Fibroblast of skin of left biceps (primary cell): ENCODE measurements around the gene KSR1.
"Not testable (repeated sequence)": the region's sequence is repeated elsewhere in the genome, so short reads cannot be mapped to it uniquely, and the experiment has no call there.

Experiments
- DNase-seq, 2 experiments: peaks; one replicate each; pipeline ENCODE4 v3.0.0-alpha.2; 2013; ENCODE audit warnings: low read depth in 2 of 2

Gene KSR1

GRCh38 chr17:27609611-27610303 lies 153.5 kb downstream of the KSR1 start:
- no peak for DNase-seq

- DNase-seq = no peak
These were observed 154.0 kb downstream of the KSR1 start for GRCh38 chr17:27610304-27610677.

- DNase-seq = no peak
These were observed 156.0 kb downstream of the KSR1 start for GRCh38 chr17:27612160-27612770.

- no peak for DNase-seq
These were observed 157.2 kb downstream of the KSR1 start for GRCh38 chr17:27613433-27613832.

GRCh38 chr17:27615121-27615520 lies 158.9 kb downstream of the KSR1 start:
- DNase-seq = no peak

GRCh38 chr17:27616414-27616813 lies 160.2 kb downstream of the KSR1 start:
- no peak for DNase-seq

- no peak for DNase-seq
These were observed 162.2 kb downstream of the KSR1 start for GRCh38 chr17:27618417-27618816.

- no peak for DNase-seq
These were observed 164.5 kb downstream of the KSR1 start for GRCh38 chr17:27620721-27621120.

- no peak for DNase-seq
These were observed 165.3 kb downstream of the KSR1 start for GRCh38 chr17:27621536-27621935.

- no peak for DNase-seq
These were observed 165.8 kb downstream of the KSR1 start for GRCh38 chr17:27621942-27622559.

- no peak for DNase-seq
These were observed 166.7 kb downstream of the KSR1 start for GRCh38 chr17:27622986-27623385.

GRCh38 chr17:27623614-27624013 lies 167.4 kb downstream of the KSR1 start:
- DNase-seq = no peak

GRCh38 chr17:27624539-27624938 lies 168.3 kb downstream of the KSR1 start:
- no peak for DNase-seq

GRCh38 chr17:27625856-27626255 lies 169.6 kb downstream of the KSR1 start:
- DNase-seq = no peak

- DNase-seq = no peak
These were observed 171.3 kb downstream of the KSR1 start for GRCh38 chr17:27627514-27627913.

- no peak for DNase-seq
These were observed 172.1 kb downstream of the KSR1 start for GRCh38 chr17:27628376-27628775.

GRCh38 chr17:27629260-27629659 lies 173.0 kb downstream of the KSR1 start:
- DNase-seq = not testable (repeated sequence)

- DNase-seq = no peak
These were observed 174.6 kb downstream of the KSR1 start, which contains the start of gene LGALS9 for GRCh38 chr17:27630607-27631410. TSS of gene LGALS9 (plus strand) at chr17:27631188. CDS start at chr17:27631266, 78 bp downstream.

- DNase-seq = no peak
These were observed 175.1 kb downstream of the KSR1 start for GRCh38 chr17:27631411-27631760.

- no peak for DNase-seq
These were observed 175.9 kb downstream of the KSR1 start for GRCh38 chr17:27631897-27632725.

GRCh38 chr17:27632766-27633165 lies 176.5 kb downstream of the KSR1 start:
- DNase-seq = peak in 1 of 2 experiments; percentile 6
